Suppressor macrophage treated with lipopolysaccharide for 4 hours (primary cell): ENCODE measurements around the gene SERF1A.
"Not testable (repeated sequence)": the region's sequence is repeated elsewhere in the genome, so short reads cannot be mapped to it uniquely, and the experiment has no call there.

Experiments used
- DNase-seq: peaks from one replicate; pipeline ENCODE4 v3.0.0-alpha.2; 2020

The SERF1A gene

DNA sequence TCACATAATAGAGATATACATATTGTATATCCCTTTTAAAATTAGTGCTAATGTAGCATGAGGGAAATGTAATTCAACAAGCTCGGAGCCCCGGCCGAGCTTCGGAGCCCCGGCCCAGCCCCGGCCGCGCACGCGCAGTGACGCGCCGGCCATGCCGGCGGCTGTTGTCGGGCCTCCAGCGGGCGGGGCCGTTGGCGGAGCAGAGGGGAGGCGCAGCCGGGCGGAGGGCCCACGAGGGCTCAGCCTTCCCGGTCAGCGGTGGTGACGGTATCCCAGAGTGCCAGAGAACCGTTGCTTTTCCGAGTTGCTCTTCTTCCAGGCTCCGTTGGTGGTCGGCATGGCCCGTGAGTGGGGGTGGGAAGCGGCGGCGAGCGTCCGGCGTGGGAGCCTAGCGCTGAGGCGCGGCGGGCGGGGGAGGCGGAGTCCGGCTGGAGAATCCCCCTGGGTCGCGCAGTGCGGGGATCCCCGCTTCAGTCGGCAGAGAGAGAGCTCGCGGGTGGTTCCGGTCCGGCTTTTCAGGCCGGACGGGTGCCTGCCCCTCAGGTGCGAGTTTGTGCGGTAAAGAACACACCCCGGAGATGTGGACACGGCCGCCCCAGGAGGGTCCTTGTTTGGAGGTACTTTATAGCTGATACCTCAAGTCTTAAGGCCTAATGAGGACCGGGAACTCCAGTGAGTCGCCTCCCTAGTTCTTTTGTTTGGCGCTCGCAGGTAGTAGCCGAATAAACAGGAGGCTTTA lies at the start of gene SERF1A:
SERF1A (plus strand) TSS at position 137 of the 739 bp plus-strand sequence; CDS start at position 338, 201 bp downstream.
- DNase-seq, result not testable (repeated sequence)

DNA sequence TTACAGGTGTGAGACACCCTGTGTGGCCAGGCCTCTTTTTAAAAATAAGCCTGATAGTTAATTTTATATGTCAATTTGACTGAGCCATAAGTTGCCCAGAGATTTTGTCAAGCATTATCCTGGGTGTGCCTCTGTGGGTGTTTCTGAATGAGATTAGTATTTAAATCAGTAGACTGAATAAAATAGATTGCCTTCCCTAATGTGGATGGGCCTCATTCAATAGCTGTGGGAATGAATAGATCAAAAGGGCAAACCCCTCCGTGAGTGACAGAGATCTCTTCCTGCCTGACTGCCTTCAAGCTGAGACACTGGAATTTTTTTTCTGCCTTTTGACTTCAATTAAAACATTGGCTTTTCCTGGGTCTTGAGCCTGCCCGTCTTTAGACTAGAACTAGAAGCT lies 33.7 kb upstream of the SERF1A start:
- DNase-seq, result not testable (repeated sequence)

DNA sequence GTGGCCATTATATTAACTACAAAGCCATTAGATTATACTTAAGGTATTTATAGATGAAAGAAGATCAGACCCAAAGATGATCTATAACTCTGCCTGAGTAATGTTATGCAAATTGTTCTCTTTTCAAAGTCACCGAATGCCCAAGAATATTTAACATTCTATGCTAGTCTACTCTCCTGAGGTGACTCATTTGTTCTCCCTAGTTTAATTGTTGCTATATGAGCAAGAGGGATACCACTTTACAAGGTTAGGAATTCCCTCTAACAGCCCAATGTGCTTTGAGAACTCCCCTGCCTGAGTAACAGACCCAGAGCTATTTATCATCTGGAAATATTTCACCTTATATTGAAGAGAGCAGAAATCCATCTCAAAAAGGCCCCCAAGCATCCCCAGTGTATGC lies 29.8 kb upstream of the SERF1A start:
- DNase-seq, result not testable (repeated sequence)

DNA sequence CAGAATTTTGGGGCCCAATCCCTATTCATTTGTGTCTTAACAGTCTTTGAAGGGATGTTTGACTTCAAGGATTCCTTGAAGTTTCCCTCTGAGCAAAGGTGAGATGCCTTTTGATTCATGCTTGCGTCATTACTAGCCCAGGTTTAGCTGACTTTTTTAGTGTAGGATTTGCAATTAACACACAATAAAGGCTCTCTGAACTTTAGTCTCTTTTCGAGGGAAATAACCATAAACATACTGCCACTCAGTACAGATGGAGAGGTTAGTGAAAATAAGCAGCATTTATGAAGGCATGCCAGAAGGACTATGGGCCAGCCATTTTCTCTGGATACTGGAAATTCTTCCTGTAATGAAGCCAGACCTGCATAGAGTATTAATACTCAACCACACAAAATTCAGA lies 4.4 kb upstream of the SERF1A start:
- DNase-seq, result not testable (repeated sequence)

DNA sequence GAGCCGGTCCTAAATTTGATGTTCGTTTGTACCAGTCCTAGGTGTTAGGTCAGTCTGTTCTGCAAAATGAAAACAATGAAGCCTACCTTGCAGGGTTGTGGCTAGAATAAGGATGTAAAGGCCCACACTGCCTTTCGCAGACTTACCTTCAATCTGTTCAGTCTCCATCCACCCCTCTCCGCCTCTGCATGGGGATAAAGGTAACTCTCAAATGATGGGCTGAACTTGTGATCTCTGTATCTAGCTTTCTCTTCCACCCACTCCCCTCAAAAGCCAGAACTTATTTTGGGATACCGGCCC lies 753 bp downstream of the SERF1A start:
- DNase-seq, result not testable (repeated sequence)

DNA sequence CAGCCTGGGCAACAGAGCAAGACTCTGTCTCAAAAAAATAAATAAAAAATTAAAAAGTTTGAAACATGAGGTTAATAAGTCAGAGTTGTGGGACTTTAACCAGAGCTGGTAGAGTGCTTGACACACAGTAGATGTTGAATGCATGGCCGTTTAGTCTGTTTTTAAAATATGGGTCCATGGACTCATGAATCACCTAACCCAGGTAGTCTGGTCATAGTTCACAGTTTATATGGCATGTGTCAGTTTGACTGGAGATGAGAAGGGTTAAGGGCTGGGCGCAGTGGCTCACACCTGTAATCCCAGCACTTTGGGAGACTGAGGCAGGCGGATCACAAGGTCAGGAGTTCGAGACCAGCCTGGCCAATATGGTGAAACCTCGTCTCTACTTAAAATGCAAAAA lies 6.2 kb downstream of the SERF1A start:
- not testable (repeated sequence) for DNase-seq

DNA sequence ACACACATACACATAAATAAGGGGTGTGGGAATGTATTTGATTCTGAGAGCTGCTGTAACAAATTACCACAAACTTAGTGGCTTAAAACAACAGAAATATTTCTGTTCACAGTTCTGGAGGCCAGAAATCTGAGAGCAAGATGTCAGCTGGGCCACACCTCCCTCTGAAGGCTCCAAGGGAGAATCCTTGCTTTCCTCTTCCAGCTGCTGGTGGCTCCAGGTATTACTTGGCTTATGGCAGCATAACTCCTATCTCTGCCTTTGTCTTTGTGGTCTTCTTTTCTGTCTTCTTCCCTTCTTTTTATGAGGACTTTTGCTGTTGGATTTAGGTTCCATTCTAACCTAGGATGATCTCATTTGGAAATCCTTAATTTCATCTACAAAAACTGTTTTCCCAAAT lies 16.4 kb downstream of the SERF1A start:
- not testable (repeated sequence) for DNase-seq

DNA sequence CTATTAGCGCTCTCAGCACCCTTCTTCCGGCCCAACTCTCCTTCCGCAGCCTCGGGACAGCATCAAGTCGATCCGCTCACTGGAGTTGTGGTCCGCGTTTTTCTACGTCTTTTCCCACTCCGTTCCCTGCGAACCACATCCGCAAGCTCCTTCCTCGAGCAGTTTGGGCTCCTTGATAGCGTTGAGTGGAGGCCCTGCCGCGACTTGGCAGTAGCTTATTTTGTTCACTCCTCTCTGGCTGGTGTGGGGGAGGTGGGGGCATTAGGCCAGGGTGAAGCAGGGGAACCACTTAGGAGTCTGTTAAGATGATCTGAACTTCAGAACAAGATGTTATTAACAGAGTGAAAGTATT lies 24.7 kb downstream of the SERF1A start:
- not testable (repeated sequence) for DNase-seq

DNA sequence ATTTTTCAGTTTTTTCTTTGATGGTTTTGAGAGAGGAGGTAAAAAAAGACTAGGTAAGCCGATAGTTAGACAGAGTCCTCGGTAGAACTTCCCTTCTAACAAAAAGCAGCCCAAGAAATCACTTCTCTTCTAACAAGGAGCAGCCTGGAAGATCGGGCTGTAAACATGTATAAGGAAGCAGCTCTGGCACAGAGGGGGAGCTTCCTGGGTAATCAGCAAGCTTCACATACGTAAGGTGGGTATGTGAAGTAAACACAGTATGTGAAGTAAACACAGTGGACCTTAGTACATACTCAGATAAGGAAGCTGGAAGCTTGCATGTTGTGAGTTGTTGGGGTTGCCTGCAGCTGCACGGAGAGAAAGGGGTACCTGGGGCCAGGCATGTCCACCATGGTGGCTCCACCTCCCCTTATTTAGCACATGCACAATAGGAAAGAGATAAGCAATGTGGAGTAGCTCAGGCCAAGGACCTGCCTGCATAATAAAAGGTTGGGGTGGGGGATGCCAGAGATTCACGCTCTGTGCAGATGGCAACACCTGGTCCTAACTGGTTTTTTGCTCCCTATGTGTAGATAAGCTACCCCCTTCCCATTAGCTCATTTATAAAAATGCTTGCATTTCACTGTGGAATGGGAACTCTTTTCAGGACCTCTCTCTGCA lies 31.4 kb downstream of the SERF1A start:
- DNase-seq, result not testable (repeated sequence)

DNA sequence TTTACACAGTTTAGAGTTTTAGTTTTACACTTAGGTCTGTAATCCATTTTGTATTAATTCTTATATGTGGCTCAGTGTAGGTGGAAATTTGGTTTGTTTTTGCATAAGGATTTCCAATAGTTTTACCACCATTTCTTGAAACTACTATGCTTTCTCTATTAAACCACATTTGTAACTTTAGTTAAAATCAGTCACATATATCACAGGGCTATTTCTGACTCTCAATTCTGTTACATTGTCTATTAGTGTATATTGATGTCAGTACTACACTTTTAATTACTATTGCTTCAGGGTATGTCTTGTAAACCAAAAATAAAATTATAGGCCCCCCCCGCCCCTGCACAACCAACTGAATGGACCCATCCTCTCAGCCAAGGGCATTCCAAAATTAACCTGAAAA lies 32.1 kb downstream of the SERF1A start:
- DNase-seq, result not testable (repeated sequence)

DNA sequence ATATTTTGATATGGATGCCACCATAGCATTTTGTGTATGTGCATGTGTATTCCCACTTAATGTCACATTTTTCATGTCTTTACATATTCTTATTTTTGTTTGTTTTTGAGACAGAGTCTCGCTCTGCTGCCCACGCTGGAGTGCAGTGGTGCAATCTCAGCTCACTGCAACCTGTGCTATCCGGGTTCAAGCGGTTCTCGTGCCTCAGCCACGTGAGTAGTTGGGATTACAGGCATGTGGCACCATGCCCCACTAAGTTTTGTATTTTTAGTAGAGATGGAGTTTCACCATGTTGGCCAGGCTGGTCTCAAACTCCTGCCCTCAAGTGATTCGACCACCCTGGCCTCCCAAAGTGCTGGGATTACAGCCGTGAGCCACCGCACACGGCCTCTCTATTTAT lies 52.6 kb downstream of the SERF1A start:
- DNase-seq, result not testable (repeated sequence)
